K562 (cell line): ENCODE results near the gene RNF217. TPM values are rescaled to one million over a fixed set of nuclear protein-coding genes. Genes with fewer than 3 reads are reported as not detected.

Experiments used
- ATAC-seq: fragments of 200-7000 bp; cut with Tn5 transposase; 3 replicates; pipeline ENCODE4 v1.9.1; 2020; ENCODE audit warnings: moderate library complexity
- BruUV-seq: library from RNA; stranded (reverse); fragments of 400-500 nt; replicated peaks from 2 replicates; lab custom pipeline; 2021; lab: Mats Ljungman, UMichigan
- CTCF ChIA-PET: fragments of 300-600 bp; formaldehyde crosslinking; extraction: SDS; loops from one replicate; lab custom pipeline; 2021; ENCODE audit warnings: low intra/inter-chr PET ratio; lab: Yijun Ruan, JAX
- POLR2A ChIA-PET: fragments of 300-600, 350-650 bp; sonication (Branson Sonifier 250); formaldehyde crosslinking; extraction: SDS; loops from one replicate; lab custom pipeline; 2021; ENCODE audit warnings: antibody characterized with exemption, inconsistent platforms; lab: Yijun Ruan, JAX
- DNase-seq, 4 experiments: peaks; one replicate each; pipeline versions ENCODE4 v3.0.0 to v3.0.0-alpha.2; 2011 to 2018; ENCODE audit warnings: low spot score in 3 of 4, mixed read lengths in 3 of 4; ENCODE audit errors: extremely low read depth in 1 of 4
- FAIRE-seq: peaks from 2 replicates; lab custom pipeline; 2011; peaks lifted over from hg19 to GRCh38; lab: Jason Lieb, UNC
- H2AFZ ChIP-seq: 2 replicates; pipeline ENCODE4 v1.6.0; 2011; ENCODE audit warnings: low read depth, low read length, control low read depth, inconsistent platforms
- H3K27ac ChIP-seq: fragments of 200-600 bp; 3 replicates; pipeline ENCODE4 v1.8.0; 2011; ENCODE audit warnings: low read depth, mild to moderate bottlenecking, control low read depth, inconsistent platforms, low read length, moderate library complexity, mixed read lengths; ENCODE audit errors: extremely low read depth
- H3K27me3 ChIP-seq, 2 experiments: fragments of 300-600 bp in 1 of 2; 2 replicates in 1 of 2; 3 replicates in 1 of 2; pipeline versions ENCODE4 v1.6.0 to v1.8.0; 2011; ENCODE audit warnings: inconsistent platforms in 2 of 2, low read length in 2 of 2, mild to moderate bottlenecking in 1 of 2, mixed read lengths in 1 of 2, moderate library complexity in 1 of 2; ENCODE audit not compliant: control insufficient read depth in 2 of 2, insufficient read depth in 2 of 2
- H3K36me3 ChIP-seq: fragments of 300-600 bp; 3 replicates; pipeline ENCODE4 v1.8.0; 2011; ENCODE audit warnings: mild to moderate bottlenecking, low read length, inconsistent platforms; ENCODE audit not compliant: control insufficient read depth, insufficient read depth
- H3K4me1 ChIP-seq, 2 experiments: fragments of 200-600 bp in 1 of 2; replicated peaks in 1 of 2; 2 replicates in 1 of 2; 3 replicates in 1 of 2; pipeline versions ENCODE4 v1.5.1 to v1.8.0; 2011; ENCODE audit warnings: inconsistent platforms in 2 of 2, low read length in 2 of 2, mild to moderate bottlenecking in 1 of 2, mixed read lengths in 1 of 2, moderate library complexity in 1 of 2; ENCODE audit not compliant: control insufficient read depth in 2 of 2, insufficient read depth in 2 of 2
- H3K4me2 ChIP-seq: 2 replicates; pipeline ENCODE4 v1.6.1; 2011; ENCODE audit warnings: low read length, control low read depth, inconsistent platforms, mixed read lengths; ENCODE audit not compliant: insufficient read depth
- H3K4me3 ChIP-seq: fragments of 200-600 bp; sonication (generic), shearing (Covaris generic); 2 replicates; pipeline ENCODE4 v1.5.1; 2016; ENCODE audit warnings: control low read depth, inconsistent platforms
- H3K79me2 ChIP-seq: fragments of 200-600 bp; 3 replicates; pipeline ENCODE4 v1.8.0; 2011; ENCODE audit warnings: low read length, inconsistent platforms; ENCODE audit not compliant: control insufficient read depth, insufficient read depth
- H3K9ac ChIP-seq, 2 experiments: 2 replicates each; pipeline versions ENCODE4 v1.6.0 to v1.6.1; 2011; ENCODE audit warnings: low read depth in 2 of 2, low read length in 2 of 2, control low read depth in 1 of 2, inconsistent platforms in 1 of 2, mild to moderate bottlenecking in 1 of 2, mixed read lengths in 1 of 2; ENCODE audit not compliant: insufficient read depth in 1 of 2
- H3K9me1 ChIP-seq: one replicate; pipeline ENCODE4 v1.6.0; 2011; ENCODE audit warnings: inconsistent platforms, mild to moderate bottlenecking, low read length, moderate library complexity; ENCODE audit not compliant: control insufficient read depth, insufficient read depth
- H3K9me3 ChIP-seq: replicated peaks from 2 replicates; pipeline ENCODE4 v1.5.1; 2011; ENCODE audit warnings: low read depth, low read length, inconsistent platforms; ENCODE audit not compliant: control insufficient read depth, insufficient read depth
- H4K20me1 ChIP-seq: replicated peaks from 2 replicates; pipeline ENCODE4 v1.6.1; 2011; ENCODE audit warnings: low read length, inconsistent platforms, mixed read lengths; ENCODE audit not compliant: control insufficient read depth, insufficient read depth
- ARID4B ChIP-seq: sonication (generic); formaldehyde crosslinking; IDR thresholded peaks from 2 replicates; pipeline ENCODE4 v1.8.0; 2022; ENCODE audit warnings: mild to moderate bottlenecking, missing genetic modification reagents
- C11orf30 ChIP-seq: fragments of 450-650 bp; IDR thresholded peaks from 2 replicates; pipeline ENCODE4 v1.6.1; 2016; ENCODE audit warnings: low read depth, mild to moderate bottlenecking
- HNRNPLL ChIP-seq: fragments of 200-400 bp; formaldehyde crosslinking; IDR thresholded peaks from 2 replicates; pipeline ENCODE4 v1.6.1; 2017; ENCODE audit warnings: low read length, low read depth, mild to moderate bottlenecking; ENCODE audit not compliant: poor library complexity, severe bottlenecking
- MAFF ChIP-seq: IDR thresholded peaks from 2 replicates; pipeline ENCODE4 v1.6.1; 2012; ENCODE audit warnings: low read length, improper control_type of control experiment
- MAFG ChIP-seq: fragments of 450-650 bp; conservative IDR thresholded peaks from 2 replicates; pipeline ENCODE4 v1.6.1; 2016; ENCODE audit warnings: missing genetic modification characterization, missing compliant biosample characterization
- MAFK ChIP-seq: IDR thresholded peaks from 2 replicates; pipeline ENCODE4 v1.6.1; 2011; ENCODE audit warnings: low read length, improper control_type of control experiment
- NR0B1 ChIP-seq: fragments of 450-650 bp; IDR thresholded peaks from one replicate; pipeline ENCODE4 v1.6.1; 2018; ENCODE audit warnings: mild to moderate bottlenecking, moderate library complexity; ENCODE audit not compliant: partially characterized antibody
- PBX2 ChIP-seq, 2 experiments: IDR thresholded peaks in 1 of 2; conservative IDR thresholded peaks in 1 of 2; 2 replicates each; pipeline ENCODE4 v1.6.1; 2016; ENCODE audit warnings: low read depth in 2 of 2, mild to moderate bottlenecking in 1 of 2, missing compliant biosample characterization in 1 of 2, missing genetic modification characterization in 1 of 2, moderate library complexity in 1 of 2
- RBM17 ChIP-seq: fragments of 200-400 bp; formaldehyde crosslinking; IDR thresholded peaks from 2 replicates; pipeline ENCODE4 v1.6.1; 2017; ENCODE audit warnings: low read depth, mild to moderate bottlenecking, low read length, borderline replicate concordance
- ZNF316 ChIP-seq: fragments of 450-650 bp; IDR thresholded peaks from 2 replicates; pipeline ENCODE4 v1.6.1; 2016
- ZNF561 ChIP-seq: fragments of 450-650 bp; formaldehyde crosslinking; conservative IDR thresholded peaks from 2 replicates; pipeline ENCODE4 v1.4.0; 2020; ENCODE audit warnings: mild to moderate bottlenecking, moderate library complexity
- WGBS: fragments of 100-300 bp; shearing (Covaris generic); methylation state at CpG from one replicate; pipeline ENCODE4 v1.1.6; 2016; ENCODE audit warnings: low coverage, mixed read lengths; ENCODE audit not compliant: insufficient coverage; ENCODE audit errors: missing lambda C conversion rate; 5-methylcytosine and 5-hydroxymethylcytosine counted together
- in situ Hi-C: fragments of 300-500 bp; cut with MboI; formaldehyde crosslinking; loops from 4 replicates; pipeline ENCODE4 v1.15.0; 2018; ENCODE audit warnings: inconsistent platforms, mixed read lengths
- intact Hi-C: fragments of 100-400 bp; cut with micrococcal nuclease; formaldehyde crosslinking; loops from 2 replicates; pipeline ENCODE4 v1.14.2; 2022
- polyA plus RNA-seq, 8 experiments: library from polyadenylated mRNA; depleted of rRNA in 4 of 8; stranded (reverse) in 5 of 8; unstranded in 3 of 8; fragments of >200 nt; fragmentation: Nextera tagmentation in 2 of 8; fragmentation: Illumina TruSeq in 1 of 8; extraction: Ambion mirVana in 2 of 8; extraction: Trizol in 1 of 8; gene quantifications; 2 replicates each; pipeline versions ENCODE4 v1.2.1 to v1.2.3, GENCODE V29; 2011 to 2014; ENCODE audit warnings: inconsistent platforms in 1 of 8, missing spikeins in 1 of 8
- total RNA-seq, 7 experiments: library from RNA; depleted of rRNA in 6 of 7; stranded (reverse); fragments of >200 nt in 6 of 7; fragmentation: Illumina TruSeq in 2 of 7; extraction: Trizol in 2 of 7; gene quantifications; 2 replicates each; pipeline versions ENCODE4 v1.2.1 to v1.2.3, GENCODE V29; 2011 to 2021; ENCODE audit warnings: low replicate concordance in 1 of 7

Gene RNF217
- total and polyA plus RNA-seq, 9 of the 15 experiments (the other 6 are each of a cell fraction or from before 2014, with no cell fraction given): 2.9 to 25.6 (median 12.0) TPM

- TF ChIP-seq PBX2 (CRISPR knock-in tag; IDR thresholded peaks at IDR 0.05; ENCODE audit: low read depth) (no peak), PBX2 (tag; conservative IDR thresholded peaks at IDR 0.05; ENCODE audit: low read depth) (no peak), ARID4B (CRISPR knock-in tag) (no peak)
Observed at GRCh38 chr6:125132058-125132457, 169.8 kb downstream of the RNF217 start (continued).

GRCh38 chr6:125136378-125136777, 174.1 kb downstream of the RNF217 start:
- Histone ChIP-seq H4K20me1 (no peaks in the 10 kb centered on the region), H3K36me3 (no peaks in the 10 kb centered on the region), H3K9me3 (no peaks in the 10 kb centered on the region), H3K79me2 (no peaks in the 10 kb centered on the region), H3K4me3 (no peak overlapping the region), H3K4me1 (no peaks in the 10 kb centered on the region), H3K27me3 (no peaks in the 10 kb centered on the region), H3K9me1 (no peaks in the 10 kb centered on the region), H2AFZ (no peak overlapping the region), H3K27ac (no peak overlapping the region), H3K9ac (no peak overlapping the region), H3K4me2 (no peak overlapping the region)
- peak; percentile 86 for TF ChIP-seq ZNF316
- TF ChIP-seq ZNF561 (CRISPR knock-in tag): no peak
- no peak for TF ChIP-seq RBM17
- TF ChIP-seq NR0B1: no peak
- TF ChIP-seq HNRNPLL: no peak
- TF ChIP-seq C11orf30: peak; percentile 77
- TF ChIP-seq MAFK: peak; percentile 54
- TF ChIP-seq MAFG (tag): peak; percentile 73
- peak; percentile 68 for TF ChIP-seq MAFF
- POLR2A ChIA-PET: no interaction called here
- 17% methylated on average over 3 of the region's 3 CpGs for WGBS
- CTCF ChIA-PET: no interaction called here
- BruUV-seq: no TSS peak
- intact Hi-C loops: no loop called here
- ATAC-seq: no peak
- no peak for FAIRE-seq
- DNase-seq: no peak
- in situ Hi-C loops: no loop called here
